Osteocyte (in vitro differentiated cells): ENCODE results near the gene TSPO. TPM values are rescaled to one million over a fixed set of nuclear protein-coding genes. Genes with fewer than 3 reads are reported as not detected.

Experiments
- DNase-seq: peaks from one replicate; pipeline ENCODE4 v3.0.0; 2021; ENCODE audit warnings: mixed read lengths; ENCODE audit not compliant: unreplicated experiment; ENCODE audit errors: extremely low spot score
- H3K27ac Mint-ChIP-seq: one replicate; pipeline ENCODE4 v1.8.0; 2021; ENCODE audit warnings: mild to moderate bottlenecking, mixed read lengths; ENCODE audit not compliant: unreplicated experiment
- H3K27me3 Mint-ChIP-seq: one replicate; pipeline ENCODE4 v1.8.0; 2021; ENCODE audit warnings: mixed read lengths; ENCODE audit not compliant: unreplicated experiment
- H3K36me3 Mint-ChIP-seq: one replicate; pipeline ENCODE4 v1.8.0; 2021; ENCODE audit warnings: mixed read lengths; ENCODE audit not compliant: unreplicated experiment
- H3K4me1 Mint-ChIP-seq: one replicate; pipeline ENCODE4 v1.8.0; 2021; ENCODE audit warnings: mixed read lengths; ENCODE audit not compliant: unreplicated experiment
- H3K4me3 Mint-ChIP-seq: one replicate; pipeline ENCODE4 v1.8.0; 2021; ENCODE audit warnings: mild to moderate bottlenecking, moderate library complexity, mixed read lengths; ENCODE audit not compliant: unreplicated experiment
- H3K9me3 Mint-ChIP-seq: one replicate; pipeline ENCODE4 v1.8.0; 2021; ENCODE audit warnings: mixed read lengths; ENCODE audit not compliant: unreplicated experiment
- CTCF ChIP-seq: fragments of 200-600 bp; sonication (generic); IDR thresholded peaks from 2 replicates; pipeline ENCODE4 v1.5.0; 2021; ENCODE audit warnings: antibody characterized with exemption, mild to moderate bottlenecking, moderate library complexity
- total RNA-seq: library from RNA; stranded (reverse); gene quantifications from 2 replicates; pipeline ENCODE4 v1.2.1, GENCODE V29; 2021

Gene TSPO
- total RNA-seq, 1 donor from 2014 or later: 70.6 TPM

DNA sequence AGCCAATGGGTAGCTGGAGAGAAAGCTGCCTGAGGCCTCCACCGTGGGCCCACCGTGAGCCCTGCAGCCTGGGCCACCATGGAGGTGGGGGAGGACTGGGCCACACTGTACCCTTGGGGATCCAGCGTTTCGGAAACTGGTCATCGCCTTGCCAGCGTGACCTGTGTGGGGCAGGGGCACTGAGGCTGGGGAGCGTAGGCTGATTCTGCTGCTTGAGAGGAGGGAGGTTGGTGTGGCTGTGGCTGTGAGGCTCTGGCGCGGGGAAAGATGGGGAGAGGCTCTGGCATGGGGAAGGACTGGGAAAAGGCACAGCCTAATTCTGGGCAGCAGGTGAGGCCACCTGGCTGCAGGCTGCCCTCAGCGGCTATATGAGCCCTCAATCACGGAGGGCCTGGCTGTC, 48.2 kb downstream of the TSPO start:
- no peak for DNase-seq
- H3K27me3 Mint-ChIP-seq: no peaks in the 10 kb centered on the region
- no peak overlapping the region for H3K4me3 Mint-ChIP-seq
- peaks cover 17% of the 10 kb centered on the region for H3K4me1 Mint-ChIP-seq
- H3K27ac Mint-ChIP-seq: no peak overlapping the region
- H3K36me3 Mint-ChIP-seq: no peaks in the 10 kb centered on the region
- H3K9me3 Mint-ChIP-seq: no peaks in the 10 kb centered on the region
- no peak for TF ChIP-seq CTCF

- H3K36me3 Mint-ChIP-seq: no peaks in the 10 kb centered on the region
- peaks cover 17% of the 10 kb centered on the region for H3K4me1 Mint-ChIP-seq
- H3K9me3 Mint-ChIP-seq: no peaks in the 10 kb centered on the region
- DNase-seq: no peak
- no peak overlapping the region for H3K27ac Mint-ChIP-seq
- TF ChIP-seq CTCF: no peak
- H3K27me3 Mint-ChIP-seq: no peaks in the 10 kb centered on the region
- no peak overlapping the region for H3K4me3 Mint-ChIP-seq
Measured at GRCh38 chr22:43200031-43200430, 48.7 kb downstream of the TSPO start.

DNA sequence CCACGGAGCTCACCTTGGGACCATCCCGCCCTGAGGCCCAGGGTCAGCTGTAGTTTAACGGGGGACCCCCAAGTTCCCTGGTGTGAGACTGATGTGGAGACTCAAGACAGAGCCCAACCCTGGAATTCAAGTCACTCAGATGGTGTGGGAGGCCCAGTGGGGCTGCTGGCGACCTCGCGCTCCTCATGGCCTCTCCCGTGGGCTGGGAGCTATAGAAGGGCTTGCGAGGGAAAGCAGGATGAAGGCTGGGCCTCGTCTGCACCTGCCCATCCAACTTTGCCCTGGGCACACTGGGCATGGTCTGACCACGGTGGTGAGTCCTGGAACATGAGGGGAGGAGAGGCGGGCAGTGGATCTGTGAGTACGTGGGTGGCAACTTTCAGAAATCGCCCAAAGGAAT, 49.2 kb downstream of the TSPO start:
- no peak for DNase-seq
- Mint-ChIP-seq H3K4me1 (peaks cover 17% of the 10 kb centered on the region), H3K27me3 (no peaks in the 10 kb centered on the region), H3K36me3 (no peaks in the 10 kb centered on the region), H3K4me3 (no peak overlapping the region), H3K27ac (no peak overlapping the region), H3K9me3 (no peaks in the 10 kb centered on the region)
- TF ChIP-seq CTCF: no peak

- Mint-ChIP-seq H3K27ac (no peak overlapping the region), H3K4me3 (no peak overlapping the region), H3K36me3 (no peaks in the 10 kb centered on the region), H3K27me3 (no peaks in the 10 kb centered on the region), H3K9me3 (no peaks in the 10 kb centered on the region), H3K4me1 (peaks cover 17% of the 10 kb centered on the region)
- no peak for TF ChIP-seq CTCF
- no peak for DNase-seq
Measured at GRCh38 chr22:43201486-43202219, 50.3 kb downstream of the TSPO start.

DNA sequence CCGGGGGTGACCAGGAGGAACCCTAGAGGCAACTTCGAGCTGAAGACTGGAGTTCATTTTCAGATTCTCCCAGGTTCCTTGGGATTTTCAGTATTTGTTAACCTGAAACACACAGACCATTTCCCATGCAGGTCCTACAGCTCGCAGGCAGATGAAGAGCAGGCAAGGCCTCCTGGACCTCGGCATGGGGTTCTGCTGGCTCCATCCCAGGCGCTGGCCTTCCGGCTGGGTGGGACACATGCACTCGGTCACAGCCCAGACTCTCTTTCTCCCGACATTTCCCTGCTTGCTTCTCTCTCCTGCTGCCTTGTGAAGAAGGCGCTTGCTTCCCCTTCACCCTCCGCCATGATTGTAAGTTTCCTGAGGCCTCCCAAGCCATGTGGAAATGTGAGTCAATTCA, 51.0 kb downstream of the TSPO start:
- no peak for TF ChIP-seq CTCF
- DNase-seq: no peak
- Mint-ChIP-seq H3K4me3 (no peak overlapping the region), H3K27ac (no peak overlapping the region), H3K36me3 (no peaks in the 10 kb centered on the region), H3K27me3 (no peaks in the 10 kb centered on the region), H3K4me1 (peaks cover 12% of the 10 kb centered on the region), H3K9me3 (no peaks in the 10 kb centered on the region)
